GM12878 (cell line): ENCODE measurements around the gene YIPF6.

ENCODE experiments used
- TBL1XR1 ChIP-seq: IDR thresholded peaks from 2 replicates; pipeline ENCODE4 v1.6.1; 2012; ENCODE audit warnings: low read depth, low read length, improper control_type of control experiment
- TF ChIP-seq, protein P1 (sequence below): IDR thresholded peaks from 2 replicates; pipeline ENCODE4 v1.6.1; 2011; ENCODE audit warnings: mild to moderate bottlenecking, low read depth, low read length, moderate library complexity; ENCODE audit not compliant: insufficient replicate concordance

DNA sequence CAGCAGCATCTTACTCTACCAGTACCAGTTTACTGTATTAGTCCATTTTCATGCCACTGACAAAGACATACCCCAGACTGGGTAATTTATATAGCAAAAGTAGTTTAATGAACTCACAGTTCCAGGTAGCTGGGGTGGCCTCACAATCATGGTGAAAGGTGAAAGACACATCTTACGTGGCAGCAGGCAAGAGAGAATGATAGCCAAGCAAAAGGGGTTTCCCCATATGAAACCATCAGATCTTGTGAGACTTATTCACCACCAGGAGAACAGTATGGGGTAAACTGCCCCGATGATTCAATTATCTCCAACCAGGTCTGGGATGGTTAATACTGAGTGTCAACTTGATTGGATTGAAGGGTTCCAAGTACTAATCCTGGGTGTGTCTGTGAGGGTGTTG lies 69.3 kb downstream of the YIPF6 start:
- TF ChIP-seq, protein P1, sequence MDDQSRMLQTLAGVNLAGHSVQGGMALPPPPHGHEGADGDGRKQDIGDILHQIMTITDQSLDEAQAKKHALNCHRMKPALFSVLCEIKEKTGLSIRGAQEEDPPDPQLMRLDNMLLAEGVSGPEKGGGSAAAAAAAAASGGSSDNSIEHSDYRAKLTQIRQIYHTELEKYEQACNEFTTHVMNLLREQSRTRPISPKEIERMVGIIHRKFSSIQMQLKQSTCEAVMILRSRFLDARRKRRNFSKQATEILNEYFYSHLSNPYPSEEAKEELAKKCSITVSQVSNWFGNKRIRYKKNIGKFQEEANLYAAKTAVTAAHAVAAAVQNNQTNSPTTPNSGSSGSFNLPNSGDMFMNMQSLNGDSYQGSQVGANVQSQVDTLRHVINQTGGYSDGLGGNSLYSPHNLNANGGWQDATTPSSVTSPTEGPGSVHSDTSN = no peak
- TF ChIP-seq TBL1XR1 = no peak
